IMR-90 (cell line): ENCODE results near the gene USP36. TPM values are rescaled to one million over a fixed set of nuclear protein-coding genes. Genes with fewer than 3 reads are reported as not detected.

Experiments
- ATAC-seq: fragments of 200-7000 bp; cut with Tn5 transposase; 2 replicates; pipeline ENCODE4 v1.9.1; 2020; ENCODE audit warnings: low read depth, mild to moderate bottlenecking, moderate library complexity
- BruUV-seq: library from RNA; stranded (reverse); fragments of 400-500 nt; replicated peaks from 2 replicates; lab custom pipeline; 2021; lab: Mats Ljungman, UMichigan
- CTCF ChIA-PET: fragments of 300-600 bp; formaldehyde crosslinking; extraction: SDS; loops from one replicate; lab custom pipeline; 2021; ENCODE audit warnings: antibody characterized with exemption; lab: Yijun Ruan, JAX
- POLR2A ChIA-PET: fragments of 300-600 bp; sonication (Branson Sonifier 250); formaldehyde crosslinking; loops from one replicate; lab custom pipeline; 2022; ENCODE audit warnings: antibody characterized with exemption; ENCODE audit not compliant: unreplicated experiment; lab: Charles Lee
- DNase-seq: peaks from one replicate; pipeline ENCODE4 v3.0.0; 2013
- H2AFZ ChIP-seq: replicated peaks from 2 replicates; pipeline ENCODE3; 2013; ENCODE audit warnings: low read length, mild to moderate bottlenecking; ENCODE audit not compliant: poor library complexity
- H2AK5ac ChIP-seq: 2 replicates; pipeline ENCODE4 v1.6.1; 2013; ENCODE audit warnings: low read depth, low read length, inconsistent platforms
- H2AK9ac ChIP-seq: replicated peaks from 2 replicates; pipeline ENCODE3; 2013; ENCODE audit warnings: mild to moderate bottlenecking, low read depth, low read length, moderate library complexity; ENCODE audit not compliant: poor library complexity
- H2BK120ac ChIP-seq: 2 replicates; pipeline ENCODE4 v1.6.1; 2013; ENCODE audit warnings: low read depth, low read length, inconsistent platforms
- H2BK15ac ChIP-seq: 3 replicates; pipeline ENCODE4 v1.6.1; 2013; ENCODE audit warnings: low read depth, low read length, inconsistent platforms
- H2BK20ac ChIP-seq: 2 replicates; pipeline ENCODE4 v1.6.1; 2013; ENCODE audit warnings: low read depth, mild to moderate bottlenecking, inconsistent platforms, low read length, moderate library complexity
- H2BK5ac ChIP-seq: 2 replicates; pipeline ENCODE4 v1.6.1; 2013; ENCODE audit warnings: mild to moderate bottlenecking, low read depth, low read length, inconsistent platforms; ENCODE audit not compliant: poor library complexity, severe bottlenecking
- H3K14ac ChIP-seq: replicated peaks from 2 replicates; pipeline ENCODE4 v1.6.1; 2013; ENCODE audit warnings: low read depth, low read length, inconsistent platforms
- H3K18ac ChIP-seq: 2 replicates; pipeline ENCODE4 v1.6.1; 2013; ENCODE audit warnings: low read depth, low read length, control low read depth
- H3K23ac ChIP-seq: 2 replicates; pipeline ENCODE4 v1.6.1; 2013; ENCODE audit warnings: low read depth, low read length, inconsistent platforms
- H3K27ac ChIP-seq: 2 replicates; pipeline ENCODE4 v1.5.1; 2013; ENCODE audit warnings: mild to moderate bottlenecking, control low read depth, low read length; ENCODE audit not compliant: insufficient read depth
- H3K27me3 ChIP-seq: 2 replicates; pipeline ENCODE4 v1.6.1; 2013; ENCODE audit warnings: low read length; ENCODE audit not compliant: control insufficient read depth, insufficient read depth
- H3K36me3 ChIP-seq: 2 replicates; pipeline ENCODE4 v1.6.1; 2013; ENCODE audit warnings: low read length, mixed read lengths; ENCODE audit not compliant: control insufficient read depth, insufficient read depth
- H3K4ac ChIP-seq: 2 replicates; pipeline ENCODE4 v1.6.1; 2013; ENCODE audit warnings: low read depth, low read length, inconsistent platforms
- H3K4me1 ChIP-seq: 2 replicates; pipeline ENCODE4 v1.6.1; 2013; ENCODE audit warnings: low read length, mixed read lengths; ENCODE audit not compliant: control insufficient read depth, insufficient read depth
- H3K4me2 ChIP-seq: 2 replicates; pipeline ENCODE4 v1.6.1; 2013; ENCODE audit warnings: low read depth, mild to moderate bottlenecking, control low read depth, low read length, moderate library complexity
- H3K4me3 ChIP-seq: 2 replicates; pipeline ENCODE4 v1.5.1; 2013; ENCODE audit warnings: low read depth, mild to moderate bottlenecking, control low read depth, low read length, moderate library complexity; ENCODE audit not compliant: insufficient read depth
- H3K56ac ChIP-seq: 2 replicates; pipeline ENCODE4 v1.6.1; 2013; ENCODE audit warnings: low read length, inconsistent platforms; ENCODE audit not compliant: insufficient read depth; ENCODE audit errors: extremely low read depth
- H3K79me1 ChIP-seq, 2 experiments: 2 replicates each; pipeline ENCODE4 v1.6.1; 2013; ENCODE audit warnings: low read length in 2 of 2, inconsistent platforms in 1 of 2, low read depth in 1 of 2
- H3K9ac ChIP-seq: 2 replicates; pipeline ENCODE4 v1.6.1; 2013; ENCODE audit warnings: low read depth, low read length, control low read depth
- H3K9me1 ChIP-seq: 2 replicates; pipeline ENCODE4 v1.6.1; 2013; ENCODE audit warnings: low read length, inconsistent platforms; ENCODE audit not compliant: insufficient read depth
- H3K9me3 ChIP-seq: 2 replicates; pipeline ENCODE4 v1.6.1; 2013; ENCODE audit warnings: low read length; ENCODE audit not compliant: control insufficient read depth, insufficient read depth
- H4K20me1 ChIP-seq: 2 replicates; pipeline ENCODE4 v1.6.1; 2013; ENCODE audit warnings: low read length, inconsistent platforms; ENCODE audit not compliant: insufficient read depth
- H4K5ac ChIP-seq: 2 replicates; pipeline ENCODE4 v1.6.1; 2013; ENCODE audit warnings: mild to moderate bottlenecking, low read depth, low read length, control low read depth
- H4K8ac ChIP-seq, 2 experiments: 2 replicates each; pipeline ENCODE4 v1.6.1; 2013; ENCODE audit warnings: low read depth in 2 of 2, low read length in 2 of 2, control low read depth in 1 of 2, inconsistent platforms in 1 of 2
- H4K91ac ChIP-seq: 2 replicates; pipeline ENCODE4 v1.6.1; 2013; ENCODE audit warnings: low read depth, low read length, inconsistent platforms; ENCODE audit not compliant: insufficient read depth
- BHLHE40 ChIP-seq: fragments of 150-350 bp; IDR thresholded peaks from 2 replicates; pipeline ENCODE4 v1.6.1; 2016; ENCODE audit warnings: mild to moderate bottlenecking, low read depth, low read length
- CHD1 ChIP-seq: IDR thresholded peaks from 2 replicates; pipeline ENCODE4 v1.6.1; 2012; ENCODE audit warnings: low read depth, low read length, improper control_type of control experiment
- CTCF ChIP-seq: conservative IDR thresholded peaks from 2 replicates; pipeline ENCODE4 v1.5.1; 2012; ENCODE audit warnings: mild to moderate bottlenecking, low read depth, low read length, improper control_type of control experiment
- FOS ChIP-seq: fragments of 150-350 bp; IDR thresholded peaks from 2 replicates; pipeline ENCODE4 v1.6.1; 2016; ENCODE audit warnings: low read depth, low read length
- NFE2L2 ChIP-seq: fragments of 150-350 bp; IDR thresholded peaks from 2 replicates; pipeline ENCODE4 v1.6.1; 2016; ENCODE audit warnings: low read depth, mild to moderate bottlenecking, low read length
- RAD21 ChIP-seq: IDR thresholded peaks from 2 replicates; pipeline ENCODE4 v1.6.1; 2012; ENCODE audit warnings: low read length, improper control_type of control experiment
- RCOR1 ChIP-seq: IDR thresholded peaks from 2 replicates; pipeline ENCODE4 v1.6.1; 2012; ENCODE audit warnings: mild to moderate bottlenecking, low read length, improper control_type of control experiment; ENCODE audit not compliant: insufficient replicate concordance
- USF2 ChIP-seq: fragments of 150-350 bp; IDR thresholded peaks from 2 replicates; pipeline ENCODE4 v1.6.1; 2017; ENCODE audit warnings: mild to moderate bottlenecking, antibody characterized with exemption, low read length, low read depth
- WGBS, 2 experiments: methylation state at CpG; one replicate each; pipeline versions ENCODE4 v1.1.5 to v1.1.7; 2013; ENCODE audit warnings: missing lambda C conversion rate in 2 of 2; ENCODE audit not compliant: insufficient read length in 1 of 2; ENCODE audit errors: extremely low coverage in 2 of 2; 5-methylcytosine and 5-hydroxymethylcytosine counted together
- dilution Hi-C: fragments of 300-500 bp; cut with HindIII; formaldehyde crosslinking; loops from one replicate; pipeline ENCODE4 v1.14.3; 2018; ENCODE audit warnings: low sequenced_read_pairs; ENCODE audit not compliant: unreplicated experiment
- in situ Hi-C: fragments of 300-500 bp; cut with MboI; formaldehyde crosslinking; loops from 3 replicates; pipeline ENCODE4 v1.14.3; 2019; ENCODE audit warnings: low sequenced_read_pairs, inconsistent platforms, mixed read lengths
- intact Hi-C: fragments of 100-400 bp; cut with micrococcal nuclease; formaldehyde crosslinking; loops from 2 replicates; pipeline ENCODE4 v1.10.0; 2022
- polyA plus RNA-seq, 3 experiments: library from polyadenylated mRNA; depleted of rRNA; stranded (reverse); fragments of >200 nt; gene quantifications; 2 replicates each; pipeline ENCODE4 v1.2.3, GENCODE V29; 2012; ENCODE audit warnings: low replicate concordance in 1 of 3
- total RNA-seq: library from RNA; depleted of rRNA; stranded (reverse); fragments of >200 nt; gene quantifications from 2 replicates; pipeline ENCODE4 v1.2.3, GENCODE V29; 2012

The USP36 gene
- total and polyA plus RNA-seq, 2 of the 4 experiments (the other 2 are of a cell fraction): 30.6 to 38.3 TPM

- TF ChIP-seq RCOR1 (no peak), USF2 (no peak), BHLHE40 (no peak), RAD21 (no peak), CTCF (no peak), FOS (no peak), NFE2L2 (no peak), CHD1 (no peak)
- Histone ChIP-seq H3K9ac (no peak overlapping the region), H3K4me1 (peaks cover 11% of the 10 kb centered on the region), H2BK20ac (no peak overlapping the region), H3K4me2 (no peak overlapping the region), H2AK9ac (no peak overlapping the region), H2AK5ac (no peak overlapping the region), H3K9me1 (peaks cover 21% of the 10 kb centered on the region), H3K9me3 (no peaks in the 10 kb centered on the region), H3K14ac (no peak overlapping the region), H2BK5ac (no peak overlapping the region), H3K79me1 (peaks cover 3 to 21% of the 10 kb centered on the region in 2 experiments; a peak in 3 of 4 replicates), H3K27me3 (no peaks in the 10 kb centered on the region), H4K91ac (no peak overlapping the region), H3K4me3 (no peak overlapping the region), H2BK120ac (no peak overlapping the region), H4K5ac (no peak overlapping the region), H4K8ac (no peak overlapping the region), H2AFZ (no peak overlapping the region), H3K36me3 (no peaks in the 10 kb centered on the region), H3K23ac (no peak overlapping the region), H2BK15ac (no peak overlapping the region), H4K20me1 (peaks cover 9% of the 10 kb centered on the region; the same call in 1 of the 2 replicates), H3K27ac (no peak overlapping the region), H3K56ac (no peak overlapping the region), H3K18ac (no peak overlapping the region), H3K4ac (no peak overlapping the region)
- DNase-seq (no peak), ATAC-seq (no peak)
- dilution Hi-C loops (no loop called here), in situ Hi-C loops (no loop called here), intact Hi-C loops (no loop called here)
- CTCF ChIA-PET: no interaction called here
- BruUV-seq: no TSS peak
- no CpG with 5 or more reads among the region's 1 CpG for WGBS, 2 experiments
- POLR2A ChIA-PET: no interaction called here
Observed at GRCh38 chr17:78785663-78786057, 55.0 kb downstream of the USP36 start.
